GM19438 (cell line): ENCODE measurements around the gene ADGRE3.
"Not testable (repeated sequence)": the region's sequence is repeated elsewhere in the genome, so short reads cannot be mapped to it uniquely, and the experiment has no call there.

ENCODE experiments used
- ATAC-seq: cut with Tn5 transposase; IDR thresholded peaks from one replicate; pipeline ENCODE4 v1.9.1; 2021; ENCODE audit warnings: low read depth; ENCODE audit not compliant: unreplicated experiment

ADGRE3 gene

DNA sequence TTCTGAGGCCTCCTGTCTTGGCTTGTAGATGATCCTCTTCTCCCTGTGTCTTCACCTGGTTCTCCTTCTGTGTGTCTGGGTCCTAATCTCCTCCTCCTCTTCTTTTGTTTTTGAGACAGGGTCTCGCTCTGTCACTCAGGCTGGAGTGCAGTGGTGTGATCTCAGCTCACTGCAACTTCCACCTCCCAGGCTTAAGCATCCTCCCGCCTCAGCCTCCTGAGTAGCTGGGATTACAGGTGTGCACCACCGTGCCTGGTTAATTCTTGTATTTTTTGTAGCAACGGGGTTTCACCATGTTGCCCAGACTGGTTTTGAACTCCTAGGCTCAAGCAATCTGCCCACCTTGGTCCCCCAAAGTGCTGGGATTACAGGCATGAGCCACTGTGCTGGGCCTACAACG is 62.4 kb downstream of the ADGRE3 start:
- ATAC-seq = not testable (repeated sequence)

- no peak for ATAC-seq
These were observed 63.6 kb downstream of the ADGRE3 start for GRCh38 chr19:14611051-14611450.

DNA sequence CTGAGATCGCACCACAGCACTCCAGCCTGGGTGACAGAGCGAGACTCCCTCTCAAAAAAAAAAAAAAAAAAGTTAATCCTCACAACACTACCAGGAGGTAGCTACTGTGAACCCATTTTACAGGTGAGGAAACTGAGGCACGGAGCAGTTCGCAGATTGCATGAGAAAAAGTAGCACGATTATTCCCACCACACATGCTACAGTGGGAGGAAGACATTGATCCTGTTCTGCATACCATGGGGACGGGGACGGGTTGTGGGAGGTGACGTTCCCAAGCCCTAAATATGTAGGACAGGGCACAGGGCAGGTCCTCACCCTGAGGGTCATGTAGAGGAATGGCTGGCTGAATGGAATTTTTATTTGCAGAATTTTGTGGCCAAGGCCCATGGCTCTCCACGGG is 68.0 kb downstream of the ADGRE3 start:
- ATAC-seq = no peak

GRCh38 chr19:14603990-14604387 is 70.7 kb downstream of the ADGRE3 start:
- ATAC-seq = peak; percentile 76

- no peak for ATAC-seq
These were observed 75.0 kb downstream of the ADGRE3 start for GRCh38 chr19:14599548-14600147.

DNA sequence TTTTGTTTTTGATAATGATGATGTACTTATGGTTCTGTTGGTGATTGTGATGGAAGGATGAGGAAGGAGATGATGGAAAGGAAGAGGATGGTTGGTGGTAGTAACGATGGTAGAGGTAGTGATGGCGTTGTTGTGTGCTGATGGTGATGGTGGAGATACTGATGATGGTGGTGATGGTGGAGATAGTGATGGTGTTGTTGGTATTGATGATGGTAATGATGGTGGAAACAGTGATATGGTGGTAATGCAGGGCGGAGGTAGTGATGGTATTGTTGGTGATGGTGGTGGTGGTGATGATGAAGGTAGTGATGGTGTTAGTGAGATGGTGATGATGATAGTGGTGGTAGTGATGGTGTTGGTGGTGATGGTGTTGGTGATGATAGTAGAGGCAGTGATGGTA is 79.1 kb downstream of the ADGRE3 start:
- ATAC-seq = no peak

- not testable (repeated sequence) for ATAC-seq
These were observed 85.2 kb downstream of the ADGRE3 start for GRCh38 chr19:14589433-14589832.

DNA sequence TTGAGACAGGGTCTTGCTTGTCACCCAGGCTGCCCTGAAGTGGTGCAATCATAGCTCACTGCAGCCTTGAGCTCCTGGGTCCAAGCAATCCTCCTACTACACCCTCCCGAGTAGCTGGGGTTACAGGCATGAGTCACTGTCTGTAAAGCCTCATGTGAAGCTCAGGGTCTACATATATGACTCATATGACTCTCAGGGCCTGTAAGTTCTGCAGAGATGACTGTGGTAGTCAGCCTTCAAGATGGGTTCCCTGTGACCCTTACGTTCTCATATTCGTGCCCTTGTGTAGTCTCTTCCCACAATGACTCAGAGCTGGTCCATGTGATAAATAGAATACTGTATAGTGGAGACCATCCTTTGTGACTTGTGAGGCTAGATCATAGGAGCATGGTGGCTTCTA is 89.5 kb downstream of the ADGRE3 start:
- not testable (repeated sequence) for ATAC-seq

- not testable (repeated sequence) for ATAC-seq
These were observed 90.3 kb downstream of the ADGRE3 start for GRCh38 chr19:14584372-14584771.

DNA sequence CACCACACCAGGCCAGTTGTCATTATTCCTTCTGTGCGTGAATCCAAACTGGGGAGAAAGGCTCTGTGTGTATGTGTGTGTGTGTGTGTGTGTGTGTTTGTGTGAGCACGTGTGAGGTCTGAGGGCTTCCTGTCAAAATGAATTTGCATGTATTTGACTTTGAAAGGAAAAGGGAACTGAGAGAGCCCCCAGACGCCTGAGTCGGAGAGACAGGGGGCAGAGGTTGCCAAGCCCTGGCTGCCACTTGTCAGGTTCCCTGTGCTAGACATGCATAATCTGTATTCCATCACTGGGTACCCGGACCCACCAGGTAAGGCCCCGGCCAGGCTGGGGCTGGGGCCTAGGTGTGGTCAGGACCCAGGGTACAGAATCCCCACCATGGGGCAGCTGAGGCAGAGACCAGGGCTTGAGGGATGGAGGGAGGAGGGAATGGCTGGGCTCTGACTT is 91.7 kb downstream of the ADGRE3 start, which contains the start of gene CLEC17A:
Gene CLEC17A (plus strand): TSS at position 191 of the 447 bp plus-strand sequence. CDS start 77 bp downstream, at position 268.
- ATAC-seq = no peak

DNA sequence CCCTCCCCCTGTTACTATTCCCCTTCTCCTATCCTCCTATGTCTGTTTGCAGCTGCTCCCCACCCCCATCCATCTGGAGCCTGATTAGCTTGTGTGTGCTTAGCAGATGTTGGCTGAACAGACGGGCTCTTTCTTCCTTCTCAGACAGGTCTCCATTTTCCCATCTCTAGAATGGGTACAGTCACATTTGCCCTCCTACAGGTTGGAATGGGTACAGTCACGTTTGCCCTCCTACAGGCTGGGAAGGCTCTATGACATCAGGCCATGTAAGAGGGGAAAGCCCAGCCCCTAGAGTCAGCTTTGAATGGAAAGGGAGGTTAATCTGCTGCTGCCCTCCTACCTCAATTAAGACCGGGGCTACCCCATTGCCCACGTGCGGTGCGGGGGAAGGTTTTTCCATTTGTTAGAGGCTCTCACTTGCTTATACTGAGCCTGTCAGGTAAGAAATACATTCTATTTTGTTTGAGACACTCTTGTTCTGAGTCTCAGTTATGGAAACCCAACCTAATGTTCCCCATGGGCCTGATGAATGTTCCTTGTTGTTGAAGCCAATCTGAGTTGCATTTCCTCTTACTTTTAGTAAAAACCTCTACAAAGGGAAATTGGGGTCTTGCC is 93.9 kb downstream of the ADGRE3 start:
- no peak for ATAC-seq

DNA sequence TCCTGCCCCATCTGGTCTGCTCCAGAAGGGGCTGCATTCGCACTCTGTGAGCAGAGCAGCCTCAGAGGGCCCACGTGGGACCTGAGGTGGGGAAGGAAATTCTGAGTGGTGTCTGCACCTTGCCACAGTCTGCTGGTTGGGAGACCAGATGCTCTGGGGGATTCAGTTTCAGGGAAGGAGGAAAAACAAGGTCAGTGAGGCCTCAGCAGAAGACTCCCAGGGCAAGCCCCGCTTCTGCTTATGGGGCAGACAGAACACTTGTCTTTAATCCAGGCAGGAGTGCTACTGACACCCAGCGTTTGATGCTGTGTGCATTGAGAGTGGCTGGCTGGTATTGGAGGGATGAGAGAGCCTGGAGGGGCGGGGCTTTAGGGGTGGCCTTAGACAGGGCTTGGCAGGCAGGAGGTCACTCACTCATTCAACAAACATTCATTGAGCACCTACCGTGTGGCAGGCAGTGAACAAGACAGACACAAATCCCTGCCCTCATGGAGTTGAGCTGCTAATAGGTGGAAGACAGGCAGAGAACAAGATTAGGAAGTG is 96.7 kb downstream of the ADGRE3 start:
- ATAC-seq = no peak

DNA sequence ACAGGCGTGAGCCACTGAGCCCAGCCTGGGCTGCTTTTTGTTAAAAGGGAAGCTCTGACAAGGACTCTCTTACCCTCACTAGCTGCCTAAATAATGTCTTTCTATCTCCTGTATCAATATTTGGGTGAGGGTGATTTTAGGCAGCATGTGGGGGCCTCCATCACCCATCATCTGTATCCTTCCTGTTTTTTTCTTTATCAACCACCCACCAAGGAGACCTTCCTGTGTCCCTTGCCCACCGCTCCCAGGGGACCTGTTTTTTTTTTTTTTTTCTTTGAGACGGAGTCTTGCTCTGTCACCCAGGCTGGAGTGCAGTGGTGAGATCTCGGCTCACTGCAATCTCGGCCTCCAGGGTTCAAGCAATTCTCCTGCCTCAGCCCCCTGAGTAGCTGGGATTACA is 97.4 kb downstream of the ADGRE3 start:
- ATAC-seq = no peak

DNA sequence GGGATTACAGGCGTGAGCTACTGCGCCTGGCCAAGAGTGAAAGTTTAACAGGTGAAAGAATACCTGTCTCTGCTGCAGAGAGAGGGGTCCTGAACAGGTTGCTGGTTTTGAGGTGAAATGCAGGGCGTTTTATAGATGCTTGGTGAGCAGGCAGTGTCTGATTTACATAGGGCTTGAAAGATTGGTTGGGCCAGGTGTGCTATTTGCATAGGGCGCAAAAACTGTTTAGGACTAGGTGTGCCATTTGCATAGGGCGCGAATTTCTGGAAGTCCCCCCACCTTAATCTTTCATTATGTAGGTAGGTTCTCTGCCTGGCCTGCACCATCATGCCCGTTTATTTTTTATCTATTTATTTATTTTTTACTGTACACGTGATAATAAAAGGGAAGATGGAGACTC is 98.3 kb downstream of the ADGRE3 start:
- no peak for ATAC-seq

- ATAC-seq = no peak
These were observed 99.1 kb downstream of the ADGRE3 start for GRCh38 chr19:14575428-14575980.

DNA sequence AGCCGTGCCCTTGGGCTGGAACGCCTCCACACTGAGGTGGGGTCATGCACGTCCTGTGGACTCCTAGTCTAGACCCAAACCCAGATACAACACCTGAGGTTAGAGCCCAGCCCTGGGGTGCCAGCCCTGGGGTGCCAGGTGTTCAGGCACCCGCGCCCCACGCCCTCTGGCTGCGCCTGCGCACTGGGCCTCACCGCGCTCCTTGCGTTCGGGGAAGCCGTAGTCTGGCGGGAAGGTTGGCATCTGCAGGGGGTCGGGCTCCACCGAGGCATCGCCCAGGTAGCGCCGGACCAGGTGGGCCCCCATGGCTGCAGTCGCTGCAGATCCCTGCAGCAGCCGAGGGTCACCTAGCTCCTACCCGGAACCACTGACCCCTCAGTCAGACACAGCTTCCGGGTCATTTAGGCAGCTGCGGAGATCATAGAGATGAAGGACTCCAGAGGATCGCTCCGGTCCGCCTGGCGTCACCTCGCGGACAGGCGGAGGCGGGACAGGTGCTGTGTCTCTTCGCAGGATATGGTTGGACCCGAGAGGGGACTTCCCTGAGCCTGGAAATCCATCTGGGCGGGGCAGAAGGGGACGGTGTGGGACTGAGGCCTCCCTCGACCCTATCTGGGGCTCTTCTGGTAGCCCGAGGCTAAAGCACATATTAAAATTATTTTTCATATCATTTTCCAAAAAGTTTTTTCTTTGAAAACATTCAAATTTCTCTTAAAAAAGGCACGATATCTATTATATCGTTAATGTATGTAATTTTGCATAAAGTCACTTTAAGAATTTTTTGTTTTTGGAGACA is 102.8 kb downstream of the ADGRE3 start, which contains the start of gene NDUFB7:
Gene NDUFB7 (minus strand): TSS at position 372 of the 796 bp plus-strand sequence. CDS start 66 bp downstream, at position 306.
- peak; percentile 73 for ATAC-seq

DNA sequence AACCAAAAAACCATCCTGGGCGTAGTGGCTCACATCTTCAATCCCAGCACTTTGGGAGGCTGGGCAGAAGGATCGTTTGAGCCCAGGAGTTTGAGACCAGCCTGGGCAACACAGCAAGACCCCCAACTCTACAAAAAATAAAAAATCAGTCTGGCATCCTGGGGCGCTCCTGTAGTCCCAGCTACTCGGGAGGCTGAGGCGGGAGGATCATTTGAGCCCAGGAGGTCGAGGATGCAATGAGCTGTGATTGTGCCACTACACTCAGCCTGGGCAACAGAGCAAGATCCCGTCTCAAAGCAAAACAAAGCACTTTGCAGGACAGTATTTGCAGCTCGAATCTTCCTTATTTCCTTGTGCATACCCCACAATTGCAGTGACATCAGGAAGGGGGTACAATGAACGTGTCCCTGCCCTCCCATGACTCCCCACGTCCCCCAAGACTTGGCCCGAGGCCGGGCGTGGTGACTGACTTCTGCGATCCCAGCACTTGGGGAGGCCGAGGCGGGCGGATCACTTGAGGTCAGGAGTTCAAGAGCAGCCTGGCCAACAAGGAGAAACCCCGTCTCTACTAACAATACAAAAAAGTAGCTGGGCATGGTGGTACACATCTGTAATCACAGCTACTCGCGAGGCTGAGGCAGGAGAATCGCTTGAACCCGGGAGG is 103.6 kb downstream of the ADGRE3 start:
- no peak for ATAC-seq
